Peyer's patch (tissue), 4 donors: ENCODE measurements around the gene SCAF4. TPM values are rescaled to one million over a fixed set of nuclear protein-coding genes. Genes with fewer than 3 reads are reported as not detected.

Source experiments
- DNase-seq, 3 donors: peaks; one replicate each; pipeline ENCODE4 v3.0.0-alpha.2; 2017 to 2019
- H3K27ac ChIP-seq, 4 donors: fragments of 200-600 bp; sonication (generic); one replicate each; pipeline ENCODE4 v1.5.1; 2016 to 2019
- H3K27me3 ChIP-seq, 2 donors: fragments of 200-600 bp; sonication (generic); one replicate each; pipeline ENCODE4 v1.5.1; 2019
- H3K36me3 ChIP-seq, 3 donors: fragments of 200-600 bp; sonication (generic); one replicate each; pipeline ENCODE4 v1.5.1; 2016 to 2019
- H3K4me1 ChIP-seq, 4 donors: fragments of 200-600 bp; sonication (generic); one replicate each; pipeline ENCODE4 v1.5.1; 2016 to 2019
- H3K4me3 ChIP-seq, 4 donors: fragments of 200-600 bp; sonication (generic); 1 replicate in 3 of 4; 2 replicates in 1 of 4; pipeline ENCODE4 v1.5.1; 2016 to 2019; ENCODE audit warnings: mild to moderate bottlenecking in 1 of 4
- H3K9me3 ChIP-seq, 4 donors: fragments of 200-600 bp; sonication (generic); one replicate each; pipeline ENCODE4 v1.5.1; 2016 to 2019; ENCODE audit warnings: mild to moderate bottlenecking in 1 of 4
- POLR2A ChIP-seq, 2 donors: fragments of 450-650 bp; IDR thresholded peaks; one replicate each; pipeline ENCODE4 v1.5.1; 2017; ENCODE audit warnings: antibody characterized with exemption in 2 of 2, mild to moderate bottlenecking in 2 of 2, moderate library complexity in 2 of 2
- total RNA-seq, 4 donors: library from RNA; depleted of rRNA; stranded (reverse); fragments of >200 nt; gene quantifications; one replicate each; pipeline ENCODE4 v1.1.0, GENCODE V29; 2016
- TF ChIP-seq, protein P1 (sequence below), 6 experiments: fragments of 450-650 bp in 4 of 6; fragments of 200-600 bp in 2 of 6; sonication (generic) in 1 of 6; IDR thresholded peaks; one replicate each; pipeline ENCODE4 v1.5.1; 2017 to 2019; ENCODE audit warnings: antibody characterized with exemption in 6 of 6, mild to moderate bottlenecking in 3 of 6, moderate library complexity in 1 of 6

Gene SCAF4
- total RNA-seq, 4 donors from 2014 or later, result 26.4 to 33.1 (median 30.2) TPM

DNA sequence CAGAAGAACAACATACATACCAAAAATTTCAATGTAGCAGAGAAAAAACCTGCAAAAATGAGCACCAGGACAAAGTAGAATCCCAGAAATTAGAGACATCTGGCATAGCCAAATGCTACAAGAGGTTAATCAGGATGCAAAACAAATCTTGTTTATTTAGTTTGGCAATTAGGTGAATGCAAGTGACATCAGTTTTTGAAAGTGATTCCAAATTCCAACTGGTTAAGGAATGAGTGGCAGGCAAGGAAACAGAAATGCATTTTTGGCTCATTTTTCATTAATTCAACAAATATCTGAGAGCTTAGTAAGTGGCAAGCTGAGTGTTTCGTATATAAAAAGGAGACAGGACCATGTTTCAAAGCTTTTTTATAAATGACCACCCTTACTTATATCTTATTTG is 21.3 kb downstream of the SCAF4 start:
- Histone ChIP-seq H3K4me1 (peaks cover 0 to 12% (median 0%) of the 10 kb centered on the region in 4 donors), H3K4me3 (no peak overlapping the region), H3K27me3 (no peaks in the 10 kb centered on the region), H3K9me3 (no peaks in the 10 kb centered on the region), H3K36me3 (peaks cover 0 to 5% (median 0%) of the 10 kb centered on the region in 3 donors), H3K27ac (no peak overlapping the region)
- DNase-seq, result no peak
- TF ChIP-seq, protein P1, sequence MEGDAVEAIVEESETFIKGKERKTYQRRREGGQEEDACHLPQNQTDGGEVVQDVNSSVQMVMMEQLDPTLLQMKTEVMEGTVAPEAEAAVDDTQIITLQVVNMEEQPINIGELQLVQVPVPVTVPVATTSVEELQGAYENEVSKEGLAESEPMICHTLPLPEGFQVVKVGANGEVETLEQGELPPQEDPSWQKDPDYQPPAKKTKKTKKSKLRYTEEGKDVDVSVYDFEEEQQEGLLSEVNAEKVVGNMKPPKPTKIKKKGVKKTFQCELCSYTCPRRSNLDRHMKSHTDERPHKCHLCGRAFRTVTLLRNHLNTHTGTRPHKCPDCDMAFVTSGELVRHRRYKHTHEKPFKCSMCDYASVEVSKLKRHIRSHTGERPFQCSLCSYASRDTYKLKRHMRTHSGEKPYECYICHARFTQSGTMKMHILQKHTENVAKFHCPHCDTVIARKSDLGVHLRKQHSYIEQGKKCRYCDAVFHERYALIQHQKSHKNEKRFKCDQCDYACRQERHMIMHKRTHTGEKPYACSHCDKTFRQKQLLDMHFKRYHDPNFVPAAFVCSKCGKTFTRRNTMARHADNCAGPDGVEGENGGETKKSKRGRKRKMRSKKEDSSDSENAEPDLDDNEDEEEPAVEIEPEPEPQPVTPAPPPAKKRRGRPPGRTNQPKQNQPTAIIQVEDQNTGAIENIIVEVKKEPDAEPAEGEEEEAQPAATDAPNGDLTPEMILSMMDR (IDR thresholded peaks at IDR 0.05), result no peak
- TF ChIP-seq POLR2A (IDR thresholded peaks at IDR 0.05), result no peak

DNA sequence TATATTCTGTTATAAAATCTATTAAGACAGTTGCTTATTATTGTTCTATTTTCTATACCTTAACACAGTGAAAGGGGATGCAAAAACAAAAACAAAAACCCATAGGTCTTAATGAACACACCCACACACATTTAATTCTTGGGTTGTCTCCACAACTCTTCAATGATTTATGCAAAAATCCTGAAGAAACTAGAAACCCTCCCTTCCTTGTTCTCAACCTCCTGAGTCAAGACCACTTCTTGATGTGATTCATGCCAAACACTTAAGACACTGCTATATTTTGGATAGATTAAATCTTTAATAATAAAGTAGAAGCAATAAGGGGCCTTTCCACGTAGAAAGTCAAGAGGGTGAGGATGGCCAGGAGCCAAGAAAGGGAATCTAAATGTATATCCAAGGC is 23.4 kb downstream of the SCAF4 start:
- Histone ChIP-seq H3K9me3 (no peaks in the 10 kb centered on the region), H3K27ac (no peak overlapping the region), H3K4me1 (peaks cover 0 to 1% (median 0%) of the 10 kb centered on the region in 4 donors), H3K27me3 (no peaks in the 10 kb centered on the region), H3K36me3 (peaks cover 0 to 5% (median 0%) of the 10 kb centered on the region in 3 donors), H3K4me3 (no peak overlapping the region)
- TF ChIP-seq, protein P1 (IDR thresholded peaks at IDR 0.05), result no peak
- no peak for TF ChIP-seq POLR2A (IDR thresholded peaks at IDR 0.05)
- no peak for DNase-seq

DNA sequence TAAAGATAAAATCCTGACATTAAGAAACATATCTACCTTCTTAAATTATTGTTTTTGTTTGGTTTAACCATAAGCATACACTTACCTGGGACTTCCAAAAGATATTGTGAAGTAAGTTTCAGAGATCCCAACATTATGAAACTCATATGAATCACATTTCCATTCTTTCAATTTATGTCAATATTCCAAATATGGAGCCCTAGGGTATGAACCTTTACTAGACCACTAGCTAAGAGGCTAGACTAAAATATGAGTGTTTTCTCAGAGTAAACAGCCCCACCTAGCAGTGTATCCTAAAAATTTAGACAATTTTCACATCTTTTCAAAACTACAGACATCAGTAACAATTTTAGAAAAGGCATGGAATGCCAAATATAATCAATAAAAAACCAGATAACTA is 24.4 kb downstream of the SCAF4 start:
- DNase-seq, result no peak
- Histone ChIP-seq H3K27me3 (no peaks in the 10 kb centered on the region), H3K36me3 (peaks cover 0 to 14% (median 0%) of the 10 kb centered on the region in 3 donors), H3K4me1 (no peaks in the 10 kb centered on the region), H3K9me3 (no peaks in the 10 kb centered on the region), H3K27ac (no peak overlapping the region), H3K4me3 (no peak overlapping the region)
- TF ChIP-seq, protein P1 (IDR thresholded peaks at IDR 0.05), result no peak
- TF ChIP-seq POLR2A (IDR thresholded peaks at IDR 0.05), result no peak

DNA sequence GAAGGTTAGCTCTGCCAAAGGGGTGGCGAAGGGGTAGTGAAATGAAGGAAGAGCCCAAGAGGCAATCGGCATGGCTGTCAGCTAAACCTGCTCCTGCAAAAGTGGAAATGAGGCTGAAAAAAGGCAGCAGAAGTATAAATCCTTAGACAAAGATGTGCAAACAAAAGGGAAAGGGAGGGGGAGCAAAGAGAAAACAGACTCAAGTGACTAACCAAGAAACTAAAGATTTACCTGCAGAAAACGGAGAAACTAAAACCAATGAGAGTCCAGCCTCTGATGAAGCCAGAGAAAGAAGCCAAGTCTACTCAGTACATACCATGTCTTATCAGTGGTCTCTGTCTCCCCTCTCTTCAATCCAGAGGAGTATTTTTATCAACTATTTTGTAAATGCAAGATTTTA is 25.4 kb downstream of the SCAF4 start:
- no peaks in the 10 kb centered on the region for H3K9me3 ChIP-seq
- no peak for TF ChIP-seq POLR2A (IDR thresholded peaks at IDR 0.05)
- TF ChIP-seq, protein P1 (IDR thresholded peaks at IDR 0.05), result no peak
- no peaks in the 10 kb centered on the region for H3K27me3 ChIP-seq
- no peak for DNase-seq
- no peak overlapping the region for H3K27ac ChIP-seq
- no peak overlapping the region for H3K4me3 ChIP-seq
- H3K36me3 ChIP-seq, result peaks cover 0 to 24% (median 0%) of the 10 kb centered on the region in 3 donors
- H3K4me1 ChIP-seq, result no peaks in the 10 kb centered on the region

DNA sequence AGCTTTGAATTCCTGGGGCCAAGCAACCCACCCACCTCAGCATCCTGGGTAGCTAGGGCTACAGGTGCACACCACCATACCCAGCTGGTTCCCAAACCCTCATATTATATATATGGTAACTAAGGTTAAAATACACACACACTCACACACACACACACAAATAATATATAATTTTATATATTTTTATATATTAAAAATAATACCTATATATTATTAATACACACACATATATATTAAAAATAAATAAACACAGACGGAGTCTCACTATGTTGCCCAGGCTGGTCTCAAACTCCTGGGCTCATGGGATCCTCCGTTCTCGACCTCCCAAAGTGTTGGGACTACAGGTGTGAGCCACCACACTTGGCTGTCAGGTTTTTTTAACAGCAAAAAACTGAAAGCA is 31.9 kb downstream of the SCAF4 start:
- Histone ChIP-seq H3K4me1 (no peaks in the 10 kb centered on the region), H3K36me3 (peaks cover 0 to 80% (median 0%) of the 10 kb centered on the region in 3 donors), H3K4me3 (no peak overlapping the region), H3K27me3 (no peaks in the 10 kb centered on the region), H3K9me3 (no peaks in the 10 kb centered on the region), H3K27ac (no peak overlapping the region)
- no peak for DNase-seq
- TF ChIP-seq POLR2A (IDR thresholded peaks at IDR 0.05), result no peak
- TF ChIP-seq, protein P1 (IDR thresholded peaks at IDR 0.05), result no peak

DNA sequence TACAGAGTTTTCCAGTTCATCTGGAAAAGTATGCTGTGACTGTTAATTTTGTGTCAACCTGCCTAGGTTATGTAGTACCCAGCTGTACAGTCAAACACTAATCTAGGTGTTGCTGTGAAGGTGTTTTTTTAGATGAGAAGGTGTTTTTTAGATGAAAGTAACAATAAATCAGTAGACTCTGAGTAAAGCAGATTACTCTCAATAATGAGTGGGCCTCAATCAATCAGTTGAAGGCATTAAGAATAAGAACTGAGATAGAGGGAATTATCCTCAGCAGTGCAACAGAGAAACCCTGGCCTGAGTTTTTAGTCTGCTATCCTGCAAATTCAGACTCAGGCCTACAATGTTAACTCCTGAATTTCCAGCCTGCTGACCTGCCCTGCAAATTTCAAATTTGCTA is 33.5 kb downstream of the SCAF4 start:
- TF ChIP-seq, protein P1 (IDR thresholded peaks at IDR 0.05), result no peak
- no peak for TF ChIP-seq POLR2A (IDR thresholded peaks at IDR 0.05)
- no peak for DNase-seq
- Histone ChIP-seq H3K4me1 (no peaks in the 10 kb centered on the region), H3K9me3 (no peaks in the 10 kb centered on the region), H3K27ac (no peak overlapping the region), H3K4me3 (no peak overlapping the region), H3K36me3 (peaks cover 0 to 95% (median 0%) of the 10 kb centered on the region in 3 donors), H3K27me3 (no peaks in the 10 kb centered on the region)
